MCF 10A (cell line): ENCODE measurements around the gene ZMYM4. TPM values are rescaled to one million over a fixed set of nuclear protein-coding genes. Genes with fewer than 3 reads are reported as not detected.

Experiments
- BruUV-seq: library from RNA; stranded (reverse); fragments of 400-500 nt; replicated peaks from 2 replicates; lab custom pipeline; 2021; lab: Mats Ljungman, UMichigan
- CTCF ChIA-PET: fragments of 300-600 bp; sonication (Branson Sonifier 250); formaldehyde crosslinking; extraction: SDS; loops from one replicate; lab custom pipeline; 2021; ENCODE audit warnings: antibody characterized with exemption, inconsistent platforms; lab: Yijun Ruan, JAX
- POLR2A ChIA-PET: fragments of 300-600, 350-650 bp; sonication (Branson Sonifier 250); formaldehyde crosslinking; extraction: SDS; loops from one replicate; lab custom pipeline; 2020; ENCODE audit warnings: antibody characterized with exemption, inconsistent platforms; lab: Yijun Ruan, JAX
- DNase-seq: peaks from one replicate; pipeline ENCODE4 v3.0.0-alpha.2; 2018; ENCODE audit not compliant: unreplicated experiment
- H3K27ac Mint-ChIP-seq: one replicate; pipeline ENCODE4 v1.8.0; 2022; ENCODE audit warnings: mild to moderate bottlenecking, low read depth, mixed read lengths; ENCODE audit not compliant: unreplicated experiment
- H3K27me3 Mint-ChIP-seq: one replicate; pipeline ENCODE4 v1.8.0; 2022; ENCODE audit warnings: mixed read lengths; ENCODE audit not compliant: insufficient read depth, unreplicated experiment
- H3K36me3 Mint-ChIP-seq: one replicate; pipeline ENCODE4 v1.8.0; 2022; ENCODE audit warnings: mild to moderate bottlenecking, moderate library complexity, mixed read lengths; ENCODE audit not compliant: insufficient read depth, unreplicated experiment
- H3K4me1 Mint-ChIP-seq: one replicate; pipeline ENCODE4 v1.8.0; 2022; ENCODE audit warnings: mixed read lengths; ENCODE audit not compliant: insufficient read depth, unreplicated experiment
- H3K4me3 Mint-ChIP-seq: one replicate; pipeline ENCODE4 v1.8.0; 2022; ENCODE audit warnings: mild to moderate bottlenecking, moderate library complexity, mixed read lengths; ENCODE audit not compliant: unreplicated experiment
- H3K9me3 Mint-ChIP-seq: one replicate; pipeline ENCODE4 v1.8.0; 2022; ENCODE audit warnings: mixed read lengths; ENCODE audit not compliant: unreplicated experiment
- intact Hi-C: fragments of 100-400 bp; cut with micrococcal nuclease; formaldehyde crosslinking; loops from 2 replicates; pipeline ENCODE4 v1.14.1; 2022
- total RNA-seq: library from RNA; stranded (reverse); gene quantifications from 2 replicates; pipeline ENCODE4 v1.2.3, GENCODE V29; 2022
- TF ChIP-seq, protein P1 (sequence below): fragments of 200-600 bp; IDR thresholded peaks from one replicate; pipeline ENCODE4 v1.8.0; 2022; ENCODE audit warnings: antibody characterized with exemption, mild to moderate bottlenecking; ENCODE audit not compliant: unreplicated experiment

Gene ZMYM4
- total RNA-seq, 1 experiment from 2014 or later: 62.0 TPM

DNA sequence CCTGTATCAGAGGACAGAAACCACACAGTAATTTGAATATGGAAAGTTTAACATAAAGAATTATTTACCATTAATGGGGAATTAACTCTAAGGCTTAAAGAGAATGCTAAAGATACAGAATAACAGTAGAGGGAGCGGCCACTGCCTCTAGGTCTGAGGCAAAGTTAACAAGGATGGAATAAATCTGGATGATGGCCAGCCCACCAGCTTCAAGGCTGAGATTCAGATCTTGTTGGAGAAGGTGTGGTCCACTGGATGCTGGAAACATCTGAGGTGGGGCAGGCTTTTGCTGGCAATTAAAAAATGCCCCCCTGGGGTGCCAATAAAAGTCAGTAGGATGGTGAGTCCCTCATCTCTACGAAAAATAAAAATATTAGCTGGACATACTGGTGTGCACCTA, 29.4 kb downstream of the ZMYM4 start:
- BruUV-seq: no TSS peak
- ChIA-PET CTCF (interaction anchor here (0.7 kb wide), 1 partner anchor 22 kb away, joined by 3 read pairs; no protein-coding TSS in a partner anchor), POLR2A (interaction anchor here (0.6 to 0.7 kb wide), 3 partner anchors 9 to 105 kb away, joined by 3 to 4 read pairs (median 4); partner anchors contain the start of gene SFPQ)
- TF ChIP-seq, protein P1, sequence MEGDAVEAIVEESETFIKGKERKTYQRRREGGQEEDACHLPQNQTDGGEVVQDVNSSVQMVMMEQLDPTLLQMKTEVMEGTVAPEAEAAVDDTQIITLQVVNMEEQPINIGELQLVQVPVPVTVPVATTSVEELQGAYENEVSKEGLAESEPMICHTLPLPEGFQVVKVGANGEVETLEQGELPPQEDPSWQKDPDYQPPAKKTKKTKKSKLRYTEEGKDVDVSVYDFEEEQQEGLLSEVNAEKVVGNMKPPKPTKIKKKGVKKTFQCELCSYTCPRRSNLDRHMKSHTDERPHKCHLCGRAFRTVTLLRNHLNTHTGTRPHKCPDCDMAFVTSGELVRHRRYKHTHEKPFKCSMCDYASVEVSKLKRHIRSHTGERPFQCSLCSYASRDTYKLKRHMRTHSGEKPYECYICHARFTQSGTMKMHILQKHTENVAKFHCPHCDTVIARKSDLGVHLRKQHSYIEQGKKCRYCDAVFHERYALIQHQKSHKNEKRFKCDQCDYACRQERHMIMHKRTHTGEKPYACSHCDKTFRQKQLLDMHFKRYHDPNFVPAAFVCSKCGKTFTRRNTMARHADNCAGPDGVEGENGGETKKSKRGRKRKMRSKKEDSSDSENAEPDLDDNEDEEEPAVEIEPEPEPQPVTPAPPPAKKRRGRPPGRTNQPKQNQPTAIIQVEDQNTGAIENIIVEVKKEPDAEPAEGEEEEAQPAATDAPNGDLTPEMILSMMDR: no peak
- intact Hi-C loops: loop anchor here (1.0 kb wide), 1 partner anchor 96 kb away; no protein-coding TSS in a partner anchor
- Mint-ChIP-seq H3K4me1 (peaks cover 10% of the 10 kb centered on the region), H3K36me3 (peaks cover 40% of the 10 kb centered on the region), H3K9me3 (no peaks in the 10 kb centered on the region), H3K4me3 (no peak overlapping the region), H3K27ac (no peak overlapping the region), H3K27me3 (no peaks in the 10 kb centered on the region)
- no peak for DNase-seq

DNA sequence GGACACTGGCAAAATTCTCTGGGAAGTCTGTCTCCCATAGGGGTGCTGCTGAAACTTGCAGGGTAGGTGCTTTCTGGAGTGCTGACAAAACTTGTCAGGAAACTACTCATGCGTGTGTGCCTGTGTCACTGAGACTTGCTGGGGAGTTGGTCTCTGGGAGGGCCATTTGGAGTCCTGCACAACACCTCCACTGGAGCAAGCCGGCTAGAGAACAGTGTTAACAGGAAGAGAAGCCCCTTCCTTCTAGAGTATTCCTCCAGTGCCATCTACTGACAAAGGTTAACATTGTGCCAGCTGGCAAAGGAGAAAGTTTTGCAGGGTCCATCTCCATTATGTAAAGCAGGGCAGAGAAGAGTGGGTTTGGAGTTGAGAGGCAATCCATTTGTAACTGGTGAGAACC, 30.0 kb downstream of the ZMYM4 start:
- peak; percentile 39 for DNase-seq
- TF ChIP-seq, protein P1: peak; percentile 23
- Mint-ChIP-seq H3K36me3 (peaks cover 41% of the 10 kb centered on the region), H3K27me3 (no peaks in the 10 kb centered on the region), H3K4me1 (peaks cover 10% of the 10 kb centered on the region), H3K27ac (peak overlapping the region; percentile 47), H3K4me3 (no peak overlapping the region), H3K9me3 (no peaks in the 10 kb centered on the region)
- no TSS peak for BruUV-seq
- ChIA-PET CTCF (interaction anchor here (0.6 kb wide), 1 partner anchor 159 kb away, joined by 5 read pairs; no protein-coding TSS in a partner anchor), POLR2A (no interaction called here)
- intact Hi-C loops: loop anchor here (1.0 kb wide), 1 partner anchor 96 kb away; no protein-coding TSS in a partner anchor

DNA sequence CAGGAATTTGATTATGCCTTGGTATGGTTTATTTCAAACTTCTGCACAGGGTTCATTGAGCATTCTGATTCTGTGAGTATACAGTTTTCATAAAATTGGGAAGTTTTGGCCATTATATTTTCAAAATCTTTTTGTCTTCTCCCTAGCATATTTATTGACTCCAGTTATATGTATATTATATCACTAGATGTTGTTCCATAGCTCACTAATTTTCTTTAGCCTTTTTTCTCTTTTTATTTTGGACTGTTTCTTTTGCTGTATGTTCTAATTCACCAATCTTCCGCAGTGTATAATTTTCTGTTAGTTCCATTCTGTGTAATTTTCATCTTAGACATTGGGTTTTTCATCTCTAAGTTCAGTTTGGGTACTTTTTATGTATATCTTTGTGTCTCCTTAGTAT, 31.9 kb downstream of the ZMYM4 start:
- Mint-ChIP-seq H3K4me1 (peaks cover 10% of the 10 kb centered on the region), H3K36me3 (peaks cover 37% of the 10 kb centered on the region), H3K27me3 (no peaks in the 10 kb centered on the region), H3K9me3 (no peaks in the 10 kb centered on the region), H3K27ac (no peak overlapping the region), H3K4me3 (no peak overlapping the region)
- TF ChIP-seq, protein P1: no peak
- intact Hi-C loops: no loop called here
- no peak for DNase-seq
- ChIA-PET CTCF (interaction anchor here (0.6 to 1.9 kb wide), 3 partner anchors 16 to 251 kb away, joined by 3 to 12 read pairs (median 4); no protein-coding TSS in a partner anchor), POLR2A (interaction anchor here (0.9 to 1.3 kb wide), 3 partner anchors 9 to 108 kb away, joined by 3 to 6 read pairs (median 3); partner anchors contain the start of gene SFPQ)
- BruUV-seq: no TSS peak

DNA sequence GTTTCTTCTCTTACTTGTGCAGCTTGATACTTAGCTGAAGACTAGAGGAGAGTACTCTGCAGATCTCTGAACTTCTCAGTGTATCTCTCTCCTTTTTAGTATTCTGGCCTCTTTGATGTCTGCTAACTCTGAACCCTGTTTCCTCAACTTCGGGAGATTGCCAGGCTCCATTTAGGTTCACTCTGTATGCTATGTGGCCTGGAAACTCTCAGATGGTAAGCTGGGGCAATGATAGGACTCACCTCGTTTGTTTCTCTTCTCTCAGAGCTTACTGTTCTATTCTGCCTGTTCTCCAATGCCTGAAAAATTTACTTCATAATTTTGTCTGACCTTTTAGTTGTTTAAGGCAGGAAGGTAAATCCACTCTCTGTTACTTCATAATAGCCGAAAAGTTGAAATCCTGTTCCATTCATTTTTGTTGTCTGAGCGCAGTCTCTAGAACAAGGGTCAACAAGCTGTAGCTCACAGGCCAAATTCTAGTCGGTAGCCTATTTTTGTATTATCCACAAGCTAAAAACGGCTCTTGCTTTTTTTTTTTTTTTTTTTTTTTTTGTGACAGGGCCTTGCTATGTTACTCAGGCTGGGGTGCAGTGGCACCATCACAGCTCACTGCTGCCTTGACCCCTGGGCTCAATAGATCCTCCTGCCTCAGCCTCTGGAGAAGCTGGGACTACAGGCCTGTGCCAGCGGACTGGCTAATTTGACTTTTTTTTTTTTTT, 33.3 kb downstream of the ZMYM4 start:
- Mint-ChIP-seq H3K36me3 (peaks cover 33% of the 10 kb centered on the region), H3K27me3 (no peaks in the 10 kb centered on the region), H3K4me1 (peaks cover 19% of the 10 kb centered on the region), H3K9me3 (no peaks in the 10 kb centered on the region), H3K27ac (peak overlapping the region; percentile 31), H3K4me3 (no peak overlapping the region)
- CTCF ChIA-PET: interaction anchor here (0.6 to 1.9 kb wide), 7 partner anchors 9 to 424 kb away, joined by 3 to 12 read pairs (median 4); no protein-coding TSS in a partner anchor
- no TSS peak for BruUV-seq
- POLR2A ChIA-PET: interaction anchor here (1.3 kb wide), 1 partner anchor 15 kb away, joined by 6 read pairs; no protein-coding TSS in a partner anchor
- TF ChIP-seq, protein P1: no peak
- intact Hi-C loops: no loop called here
- DNase-seq: no peak
